Thymus (tissue), 11 donors: ENCODE measurements around the gene ANO6. TPM values are rescaled to one million over a fixed set of nuclear protein-coding genes. Genes with fewer than 3 reads are reported as not detected.

Experiments used
- DNase-seq, 9 donors: peaks; one replicate each; pipeline ENCODE4 v3.0.0-alpha.2; 2013; ENCODE audit warnings: low spot score in 9 of 9, low read depth in 6 of 9, missing footprints in 1 of 9
- H3K27ac ChIP-seq, 2 donors: one replicate each; pipeline ENCODE4 v1.5.1; 2013; ENCODE audit warnings: control low read depth in 1 of 2, low read depth in 1 of 2, low read length in 1 of 2, mild to moderate bottlenecking in 1 of 2, moderate library complexity in 1 of 2
- H3K27me3 ChIP-seq, 2 donors: one replicate each; pipeline ENCODE4 v1.5.1; 2013; ENCODE audit warnings: low read length in 1 of 2; ENCODE audit not compliant: control insufficient read depth in 2 of 2, insufficient read depth in 1 of 2
- H3K36me3 ChIP-seq, 2 donors: one replicate each; pipeline ENCODE4 v1.5.1; 2013; ENCODE audit warnings: low read length in 1 of 2, mild to moderate bottlenecking in 1 of 2, moderate library complexity in 1 of 2; ENCODE audit not compliant: control insufficient read depth in 2 of 2, insufficient read depth in 2 of 2
- H3K4me1 ChIP-seq, 2 donors: one replicate each; pipeline ENCODE4 v1.5.1; 2013; ENCODE audit warnings: low read length in 2 of 2; ENCODE audit not compliant: control insufficient read depth in 2 of 2, insufficient read depth in 2 of 2
- H3K4me3 ChIP-seq, 2 donors: one replicate each; pipeline ENCODE4 v1.5.1; 2013; ENCODE audit warnings: low read length in 2 of 2, control low read depth in 1 of 2, mild to moderate bottlenecking in 1 of 2
- H3K9me3 ChIP-seq, 2 donors: one replicate each; pipeline ENCODE4 v1.5.1; 2013; ENCODE audit warnings: low read length in 1 of 2, mild to moderate bottlenecking in 1 of 2; ENCODE audit not compliant: control insufficient read depth in 2 of 2, insufficient read depth in 1 of 2
- WGBS: extraction: QIAGEN DNeasy Blood & Tissue Kit; methylation state at CpG from one replicate; pipeline ENCODE4 v1.1.7; 2013; 5-methylcytosine and 5-hydroxymethylcytosine counted together
- polyA plus RNA-seq: library from polyadenylated mRNA; stranded (reverse); fragments of 200-250 nt; gene quantifications from one replicate; pipeline ENCODE4 v1.2.3, GENCODE V29; 2013
- total RNA-seq: library from RNA; stranded (reverse); fragments of 120-200 nt; gene quantifications from one replicate; pipeline ENCODE4 v1.2.4, GENCODE V29; 2013
- donor health status: healthy.

ANO6 gene
- total and polyA plus RNA-seq, 2 donors: 11.6 to 33.1 TPM

DNA sequence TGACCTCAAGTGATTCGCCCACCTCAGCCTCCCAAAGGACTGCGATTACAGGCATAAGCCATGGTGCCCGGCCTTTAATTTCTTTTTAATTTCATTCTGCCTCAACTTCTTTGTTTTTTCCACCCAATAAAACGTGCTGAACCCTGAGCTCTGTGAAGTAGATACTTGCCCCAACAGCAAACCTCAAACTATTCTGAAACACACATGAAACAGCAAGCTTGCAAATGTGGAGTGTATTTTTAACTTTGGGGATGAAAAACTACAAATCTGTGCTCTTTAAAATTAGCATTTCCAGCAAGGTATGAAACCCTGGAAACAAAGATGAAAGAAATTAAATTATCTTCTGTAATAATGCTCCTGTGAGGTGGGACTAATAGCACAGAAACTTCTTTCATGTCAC, 246.6 kb downstream of the ANO6 start:
- WGBS: 91% methylated on average over 4 of the region's 4 CpGs
- H3K4me1 ChIP-seq: no peaks in the 10 kb centered on the region
- no peaks in the 10 kb centered on the region for H3K27me3 ChIP-seq
- H3K4me3 ChIP-seq: no peak overlapping the region
- H3K27ac ChIP-seq: no peak overlapping the region
- no peaks in the 10 kb centered on the region for H3K9me3 ChIP-seq
- H3K36me3 ChIP-seq: no peaks in the 10 kb centered on the region
- DNase-seq: no peak

DNA sequence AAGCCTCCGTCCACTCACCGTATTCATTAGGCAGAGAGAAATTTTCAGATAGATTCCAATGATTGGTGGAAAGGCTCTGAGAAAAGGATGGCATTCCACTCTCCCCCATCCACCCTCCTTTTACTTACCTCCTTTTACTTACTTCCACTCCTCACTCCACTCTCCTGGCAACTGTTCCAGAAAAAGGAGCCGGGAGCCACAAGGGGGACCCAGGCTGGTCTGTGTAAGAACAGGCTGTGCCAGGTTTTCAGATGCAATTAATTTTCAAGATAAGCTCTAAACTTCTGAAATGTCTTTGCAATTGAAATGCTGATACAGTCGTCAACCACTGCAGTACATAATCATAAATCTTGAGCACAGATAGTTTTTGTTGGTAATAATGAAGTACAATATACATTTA, 248.8 kb downstream of the ANO6 start:
- H3K27me3 ChIP-seq: peaks cover 0 to 2% of the 10 kb centered on the region in 2 donors
- no peak overlapping the region for H3K4me3 ChIP-seq
- peaks cover 0 to 16% of the 10 kb centered on the region in 2 donors for H3K4me1 ChIP-seq
- WGBS: 93% methylated on average over 4 of the region's 4 CpGs
- H3K36me3 ChIP-seq: no peaks in the 10 kb centered on the region
- DNase-seq: no peak
- H3K9me3 ChIP-seq: peaks cover 0 to 11% of the 10 kb centered on the region in 2 donors
- no peak overlapping the region for H3K27ac ChIP-seq

DNA sequence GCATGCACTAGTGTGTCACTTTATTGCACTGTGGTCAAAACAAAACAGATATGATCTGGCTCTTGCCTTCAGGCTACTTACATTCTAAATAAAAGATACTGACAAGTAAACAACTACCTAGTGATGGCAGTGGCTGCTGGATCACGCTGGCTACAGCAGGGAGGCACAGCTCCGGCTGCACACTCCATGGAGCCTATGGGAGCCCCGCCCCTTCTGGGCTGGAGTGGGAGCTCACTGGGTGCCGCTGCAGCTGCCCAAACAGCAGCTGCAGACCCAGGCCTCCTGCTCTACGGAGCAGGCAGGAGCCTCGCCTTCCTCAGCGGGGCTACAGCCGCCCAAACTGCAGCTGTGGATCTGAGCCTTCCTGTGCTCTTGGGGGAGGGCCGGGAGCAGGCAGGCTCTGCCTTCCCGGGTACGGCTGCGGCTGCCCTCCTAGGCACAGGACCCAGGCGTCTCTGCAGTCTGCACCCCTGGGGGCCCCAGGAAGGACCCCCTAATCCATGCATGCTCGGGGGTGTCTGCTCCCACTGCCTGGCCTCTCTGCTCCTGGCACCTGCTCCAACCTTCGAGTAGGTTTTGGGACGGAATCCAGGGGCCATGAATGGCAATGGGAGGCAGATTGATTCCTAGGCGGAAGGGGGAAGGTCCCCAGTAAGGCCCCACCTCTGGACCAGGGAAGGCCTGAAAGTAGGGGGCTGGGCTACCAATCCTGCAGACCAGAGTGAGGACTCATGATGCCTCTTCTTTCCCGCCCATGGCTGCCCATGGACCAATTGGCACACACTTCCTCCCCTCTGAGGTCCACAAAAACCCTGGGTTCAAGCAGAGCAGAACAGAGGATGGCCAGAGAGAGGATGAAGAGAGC, 253.1 kb downstream of the ANO6 start:
- H3K4me3 ChIP-seq: no peak overlapping the region
- 91% methylated on average over 18 of the region's 18 CpGs for WGBS
- DNase-seq: no peak

DNA sequence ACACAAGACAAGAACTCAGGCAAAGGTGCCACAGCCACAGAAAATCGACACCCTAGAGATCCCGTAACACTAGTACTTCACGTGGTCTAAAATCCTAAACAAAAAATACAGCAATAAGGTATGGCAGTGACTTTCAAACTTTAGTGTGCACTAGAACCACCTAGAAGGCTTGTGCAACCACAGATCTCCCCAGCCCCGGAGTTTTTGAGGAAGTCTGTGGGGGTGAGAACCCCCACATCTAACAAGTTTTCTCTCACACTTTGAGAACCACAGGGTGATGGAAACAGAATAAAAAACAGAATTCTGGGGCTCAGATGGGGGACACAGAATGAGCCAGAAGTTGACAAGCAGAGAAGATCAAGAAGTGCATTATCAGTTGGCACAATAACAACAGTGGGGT, 254.0 kb downstream of the ANO6 start:
- H3K4me3 ChIP-seq: no peak overlapping the region
- peak in 8 of 9 donors; percentile 32 to 83 (median 56) for DNase-seq
- H3K36me3 ChIP-seq: no peaks in the 10 kb centered on the region
- H3K27me3 ChIP-seq: peaks cover 0 to 2% of the 10 kb centered on the region in 2 donors
- 21% methylated on average over 4 of the region's 4 CpGs for WGBS
- peak overlapping the region in 1 of 2 donors; percentile 79 for H3K27ac ChIP-seq
- H3K9me3 ChIP-seq: peaks cover 0 to 22% of the 10 kb centered on the region in 2 donors
- H3K4me1 ChIP-seq: peaks cover 2 to 55% of the 10 kb centered on the region in 2 donors

More for the DNA sequence above, 253.1 kb downstream of the ANO6 start:
- Histone ChIP-seq H3K27ac (peak overlapping the region in 1 of 2 donors; percentile 79), H3K9me3 (peaks cover 0 to 19% of the 10 kb centered on the region in 2 donors), H3K4me1 (peaks cover 0 to 47% of the 10 kb centered on the region in 2 donors), H3K27me3 (peaks cover 0 to 2% of the 10 kb centered on the region in 2 donors), H3K36me3 (no peaks in the 10 kb centered on the region)

DNA sequence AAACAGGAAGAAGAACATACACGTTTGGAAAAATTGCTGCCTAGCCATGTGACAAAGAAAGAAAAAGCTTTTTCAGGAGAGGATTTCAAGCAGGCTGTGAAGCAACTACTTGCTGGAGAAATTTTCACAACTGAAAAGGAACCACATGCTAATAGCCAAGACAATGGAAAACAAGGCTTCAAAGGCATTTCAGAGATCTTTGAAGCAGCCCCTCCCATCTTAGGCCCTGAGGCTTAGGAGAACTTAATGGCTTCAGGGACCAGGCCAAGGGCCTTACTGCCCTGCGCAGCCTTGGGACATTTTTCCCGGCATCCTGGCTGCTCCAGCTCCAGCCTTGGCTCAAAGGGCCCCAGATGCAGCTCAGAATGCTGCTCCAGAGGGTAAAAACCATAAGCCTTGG, 257.7 kb downstream of the ANO6 start:
- Histone ChIP-seq H3K36me3 (no peaks in the 10 kb centered on the region), H3K4me3 (no peak overlapping the region), H3K4me1 (peaks cover 13 to 63% of the 10 kb centered on the region in 2 donors), H3K27me3 (peaks cover 0 to 2% of the 10 kb centered on the region in 2 donors), H3K27ac (no peak overlapping the region), H3K9me3 (peaks cover 0 to 26% of the 10 kb centered on the region in 2 donors)
- WGBS: 78% methylated on average over 3 of the region's 3 CpGs
- no peak for DNase-seq

DNA sequence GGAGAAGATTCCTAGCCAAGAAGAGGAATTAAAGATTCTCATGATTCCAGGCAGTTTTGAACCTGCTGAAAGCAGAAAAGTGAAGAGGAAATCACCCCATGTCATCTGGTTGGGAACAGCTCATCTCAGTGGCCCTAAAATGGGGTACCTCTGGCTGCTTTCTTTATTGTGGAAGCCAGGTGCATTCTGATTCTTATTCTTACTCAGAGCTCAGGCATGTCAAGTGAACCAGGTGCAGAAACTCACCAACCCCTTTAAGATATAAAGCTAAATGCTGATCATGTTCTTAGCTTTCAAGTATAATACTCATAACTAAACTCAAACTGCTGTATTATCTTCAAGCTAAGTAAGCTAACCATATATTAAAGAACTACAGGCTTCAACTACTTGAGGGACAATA, 259.7 kb downstream of the ANO6 start:
- peak overlapping the region in 1 of 2 donors; percentile 76 for H3K27ac ChIP-seq
- H3K4me3 ChIP-seq: no peak overlapping the region
- no peaks in the 10 kb centered on the region for H3K27me3 ChIP-seq
- peaks cover 13 to 43% of the 10 kb centered on the region in 2 donors for H3K4me1 ChIP-seq
- DNase-seq: peak in 7 of 9 donors; percentile 14 to 78 (median 54)
- H3K9me3 ChIP-seq: peaks cover 0 to 16% of the 10 kb centered on the region in 2 donors
- H3K36me3 ChIP-seq: no peaks in the 10 kb centered on the region

GRCh38 chr12:45477526-45477925, 261.6 kb downstream of the ANO6 start:
- DNase-seq: no peak
- Histone ChIP-seq H3K36me3 (no peaks in the 10 kb centered on the region), H3K27me3 (no peaks in the 10 kb centered on the region), H3K4me1 (peaks cover 13 to 34% of the 10 kb centered on the region in 2 donors), H3K9me3 (peaks cover 0 to 16% of the 10 kb centered on the region in 2 donors), H3K4me3 (no peak overlapping the region), H3K27ac (no peak overlapping the region)
- 94% methylated on average over 1 of the region's 1 CpG for WGBS

- DNase-seq: no peak
- Histone ChIP-seq H3K36me3 (no peaks in the 10 kb centered on the region), H3K27me3 (no peaks in the 10 kb centered on the region), H3K4me3 (no peak overlapping the region), H3K27ac (no peak overlapping the region), H3K4me1 (peaks cover 13 to 21% of the 10 kb centered on the region in 2 donors), H3K9me3 (peaks cover 0 to 8% of the 10 kb centered on the region in 2 donors)
- 100% methylated on average over 1 of the region's 1 CpG for WGBS
Observed at GRCh38 chr12:45478931-45479330, 263.0 kb downstream of the ANO6 start.

DNA sequence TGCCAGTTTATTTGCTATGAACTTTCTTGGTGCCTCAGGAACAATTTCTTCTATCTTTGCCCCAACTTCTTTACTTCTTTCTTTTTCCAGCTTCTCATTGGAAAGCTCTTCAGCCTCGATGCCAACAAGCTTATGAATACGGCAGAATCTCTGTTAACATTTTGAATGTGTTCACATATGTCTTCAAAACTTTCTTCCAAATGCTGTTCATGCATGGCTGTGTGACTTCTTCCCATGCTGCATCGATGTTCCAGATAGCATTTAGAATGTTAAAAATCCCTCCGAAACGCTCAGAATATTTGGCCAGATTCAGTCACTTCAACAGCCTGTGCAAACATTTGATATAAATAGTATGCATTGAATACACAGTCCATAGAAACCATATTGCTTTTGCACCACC, 265.9 kb downstream of the ANO6 start:
- peaks cover 0 to 5% of the 10 kb centered on the region in 2 donors for H3K9me3 ChIP-seq
- no peak overlapping the region for H3K27ac ChIP-seq
- WGBS: 87% methylated on average over 5 of the region's 5 CpGs
- no peak for DNase-seq
- H3K4me1 ChIP-seq: peaks cover 0 to under 1% of the 10 kb centered on the region in 2 donors
- H3K36me3 ChIP-seq: no peaks in the 10 kb centered on the region
- no peak overlapping the region for H3K4me3 ChIP-seq
- H3K27me3 ChIP-seq: no peaks in the 10 kb centered on the region
